HCT116 (cell line): ENCODE data around the gene ATP1A2. TPM values are rescaled to one million over a fixed set of nuclear protein-coding genes. Genes with fewer than 3 reads are reported as not detected.

Experiments
- ATAC-seq: fragments of 200-7000 bp; cut with Tn5 transposase; 2 replicates; pipeline ENCODE4 v1.9.1; 2020; ENCODE audit warnings: mild to moderate bottlenecking, moderate library complexity
- BruUV-seq: library from RNA; stranded (reverse); fragments of 400-500 nt; replicated peaks from 2 replicates; lab custom pipeline; 2021; lab: Mats Ljungman, UMichigan
- CTCF ChIA-PET: fragments of 300-600 bp; sonication (Branson Sonifier 250); formaldehyde crosslinking; loops from one replicate; lab custom pipeline; 2021; ENCODE audit warnings: antibody characterized with exemption; lab: Charles Lee
- POLR2A ChIA-PET: fragments of 300-600, 350-600 bp; sonication (Branson Sonifier 250); formaldehyde crosslinking; loops from one replicate; lab custom pipeline; 2021; ENCODE audit warnings: antibody characterized with exemption; lab: Charles Lee
- RAD21 ChIA-PET, 2 experiments: fragments of 300-600 bp; sonication (Branson Sonifier 250); formaldehyde crosslinking; loops; one replicate each; lab custom pipeline; 2023; ENCODE audit warnings: low total read pairs in 2 of 2; ENCODE audit not compliant: uncharacterized antibody in 2 of 2, unreplicated experiment in 2 of 2, low non-redundant PET in 1 of 2; lab: Charles Lee
- DNase-seq: peaks from one replicate; pipeline ENCODE4 v3.0.0-alpha.2; 2010; ENCODE audit warnings: low read depth, low spot score
- H2AFZ ChIP-seq: fragments of 200-600 bp; shearing (Covaris generic), sonication (generic); 2 replicates; pipeline ENCODE4 v1.6.1; 2017; ENCODE audit warnings: low read depth, mixed run types, mixed read lengths, antibody characterized with exemption, low read length; ENCODE audit not compliant: poor library complexity, severe bottlenecking
- H3K27ac ChIP-seq: 2 replicates; pipeline ENCODE4 v1.5.1; 2012; ENCODE audit warnings: low read depth, low read length
- H3K27me3 ChIP-seq: fragments of 200-600 bp; sonication (generic); 2 replicates; pipeline ENCODE4 v1.6.1; 2016; ENCODE audit warnings: mixed run types, low read length, mixed read lengths; ENCODE audit not compliant: insufficient read depth
- H3K36me3 ChIP-seq, 2 experiments: fragments of 200-500 bp in 1 of 2; fragments of 200-600 bp in 1 of 2; sonication (Bioruptor generic) in 1 of 2; sonication (generic) in 1 of 2; 2 replicates each; pipeline versions ENCODE4 v1.5.1 to v1.6.1; 2014 to 2016; ENCODE audit warnings: low read length in 2 of 2, inconsistent platforms in 1 of 2, mixed read lengths in 1 of 2, mixed run types in 1 of 2; ENCODE audit not compliant: insufficient read depth in 2 of 2, control insufficient read depth in 1 of 2
- H3K4me1 ChIP-seq, 2 experiments: fragments of 200-600 bp in 1 of 2; sonication (generic) in 1 of 2; 2 replicates each; pipeline versions ENCODE4 v1.5.1 to v1.6.1; 2012 to 2017; ENCODE audit warnings: low read length in 2 of 2, inconsistent platforms in 1 of 2, mild to moderate bottlenecking in 1 of 2, mixed read lengths in 1 of 2, mixed run types in 1 of 2, moderate library complexity in 1 of 2; ENCODE audit not compliant: insufficient read depth in 2 of 2, control insufficient read depth in 1 of 2
- H3K4me2 ChIP-seq: fragments of 200-600 bp; sonication (generic); 2 replicates; pipeline ENCODE4 v1.6.1; 2017; ENCODE audit warnings: mixed run types, low read length, mixed read lengths
- H3K4me3 ChIP-seq, 2 experiments: fragments of 200-600 bp in 1 of 2; sonication (generic) in 1 of 2; replicated peaks in 1 of 2; 2 replicates each; pipeline ENCODE4 v1.5.1; 2011 to 2016; ENCODE audit warnings: low read length in 2 of 2, control low read depth in 1 of 2, low read depth in 1 of 2, mild to moderate bottlenecking in 1 of 2, mixed read lengths in 1 of 2, mixed run types in 1 of 2
- H3K79me2 ChIP-seq: fragments of 200-600 bp; sonication (generic); 2 replicates; pipeline ENCODE4 v1.6.1; 2017; ENCODE audit warnings: mild to moderate bottlenecking, mixed run types, low read length, moderate library complexity, mixed read lengths; ENCODE audit not compliant: insufficient read depth
- H3K9ac ChIP-seq: fragments of 200-600 bp; sonication (generic); 2 replicates; pipeline ENCODE4 v1.6.1; 2016; ENCODE audit warnings: low read length, mixed read lengths
- H3K9me2 ChIP-seq: fragments of 200-600 bp; sonication (generic), shearing (Covaris generic); 2 replicates; pipeline ENCODE4 v1.6.1; 2017; ENCODE audit warnings: mixed run types, mild to moderate bottlenecking, moderate library complexity; ENCODE audit not compliant: insufficient read depth
- H3K9me3 ChIP-seq, 2 experiments: fragments of 200-500 bp in 1 of 2; fragments of 200-600 bp in 1 of 2; sonication (Bioruptor generic) in 1 of 2; sonication (generic) in 1 of 2; 2 replicates each; pipeline ENCODE4 v1.6.1; 2014 to 2017; ENCODE audit warnings: low read length in 2 of 2, mixed read lengths in 2 of 2, inconsistent platforms in 1 of 2, low read depth in 1 of 2, mild to moderate bottlenecking in 1 of 2, mixed run types in 1 of 2, moderate library complexity in 1 of 2; ENCODE audit not compliant: control insufficient read depth in 1 of 2, insufficient read depth in 1 of 2
- H4K20me1 ChIP-seq: fragments of 200-600 bp; sonication (generic), shearing (Covaris generic); 2 replicates; pipeline ENCODE4 v1.6.1; 2017; ENCODE audit warnings: mixed run types, mild to moderate bottlenecking, moderate library complexity; ENCODE audit not compliant: insufficient read depth
- ATF3 ChIP-seq: IDR thresholded peaks from 2 replicates; pipeline ENCODE4 v1.6.1; 2012
- CEBPB ChIP-seq: IDR thresholded peaks from 2 replicates; pipeline ENCODE4 v1.6.1; 2012; ENCODE audit warnings: low read depth
- CTCF ChIP-seq, 3 experiments: fragments of 200-600 bp in 1 of 3; sonication (generic) in 1 of 3; IDR thresholded peaks in 2 of 3; conservative IDR thresholded peaks in 1 of 3; 2 replicates each; pipeline ENCODE4 v1.5.1; 2012 to 2017; ENCODE audit warnings: low read depth in 2 of 3, low read length in 2 of 3, antibody characterized with exemption in 1 of 3, borderline replicate concordance in 1 of 3, control low read depth in 1 of 3, mild to moderate bottlenecking in 1 of 3, mixed read lengths in 1 of 3, mixed run types in 1 of 3, moderate library complexity in 1 of 3; ENCODE audit not compliant: insufficient read depth in 1 of 3
- ELF1 ChIP-seq: IDR thresholded peaks from 2 replicates; pipeline ENCODE4 v1.6.1; 2012; ENCODE audit warnings: low read depth, borderline replicate concordance
- EZH2 ChIP-seq: fragments of 200-600 bp; sonication (generic); IDR thresholded peaks from 2 replicates; pipeline ENCODE4 v1.6.1; 2017; ENCODE audit warnings: antibody characterized with exemption, mixed run types
- EZH2phosphoT487 ChIP-seq: fragments of 200-600 bp; IDR thresholded peaks from 2 replicates; pipeline ENCODE4 v1.6.1; 2018; ENCODE audit warnings: antibody characterized with exemption, borderline replicate concordance
- FOSL1 ChIP-seq: IDR thresholded peaks from 2 replicates; pipeline ENCODE4 v1.6.1; 2012; ENCODE audit warnings: low read depth
- MAX ChIP-seq: IDR thresholded peaks from 2 replicates; pipeline ENCODE4 v1.6.1; 2012
- POLR2A ChIP-seq: IDR thresholded peaks from 2 replicates; pipeline ENCODE4 v1.7.0; 2011; ENCODE audit warnings: borderline replicate concordance; ENCODE audit not compliant: insufficient read depth, insufficient read length; ENCODE audit errors: extremely low read depth
- REST ChIP-seq: IDR thresholded peaks from 2 replicates; pipeline ENCODE4 v1.6.1; 2012; ENCODE audit warnings: low read depth
- SP1 ChIP-seq: IDR thresholded peaks from 2 replicates; pipeline ENCODE4 v1.6.1; 2012; ENCODE audit warnings: low read depth
- SRF ChIP-seq: IDR thresholded peaks from 2 replicates; pipeline ENCODE4 v1.6.1; 2012; ENCODE audit warnings: low read depth
- YY1 ChIP-seq: IDR thresholded peaks from 2 replicates; pipeline ENCODE4 v1.6.1; 2011; ENCODE audit warnings: low read length, low read depth, moderate library complexity, mild to moderate bottlenecking; ENCODE audit not compliant: insufficient replicate concordance; ENCODE audit errors: extremely low read depth
- ZBTB33 ChIP-seq: IDR thresholded peaks from 2 replicates; pipeline ENCODE4 v1.6.1; 2011; ENCODE audit warnings: mild to moderate bottlenecking, low read length, moderate library complexity; ENCODE audit not compliant: insufficient replicate concordance; ENCODE audit errors: extremely low read depth
- ZFX ChIP-seq: fragments of 450-650 bp; IDR thresholded peaks from 2 replicates; pipeline ENCODE4 v1.6.1; 2017
- ZNF274 ChIP-seq: fragments of 200-500 bp; sonication (Bioruptor generic); IDR thresholded peaks from 2 replicates; pipeline ENCODE4 v1.6.1; 2014; ENCODE audit warnings: mild to moderate bottlenecking, low read depth, low read length, inconsistent platforms
- intact Hi-C: fragments of 100-400 bp; cut with micrococcal nuclease; formaldehyde crosslinking; loops from 2 replicates; pipeline ENCODE4 v1.10.0; 2022
- total RNA-seq: library from RNA; stranded (reverse); gene quantifications from one replicate; pipeline ENCODE4 v1.2.1, GENCODE V29; 2021; ENCODE audit not compliant: unreplicated experiment

Gene ATP1A2
- total RNA-seq, 1 experiment from 2014 or later: not detected

GRCh38 chr1:160164121-160164520, 48.6 kb downstream of the ATP1A2 start:
- POLR2A ChIA-PET: no interaction called here

More at GRCh38 chr1:160164121-160164520, 48.6 kb downstream of the ATP1A2 start:
- Histone ChIP-seq H4K20me1 (no peaks in the 10 kb centered on the region), H3K36me3 (no peaks in the 10 kb centered on the region), H3K9me2 (no peaks in the 10 kb centered on the region), H3K79me2 (no peaks in the 10 kb centered on the region), H3K27me3 (no peaks in the 10 kb centered on the region), H3K27ac (no peak overlapping the region), H3K4me3 (no peak overlapping the region), H2AFZ (no peak overlapping the region), H3K9ac (no peak overlapping the region), H3K9me3 (no peaks in the 10 kb centered on the region), H3K4me2 (no peak overlapping the region), H3K4me1 (no peaks in the 10 kb centered on the region)
- no peak for ATAC-seq
- BruUV-seq: no TSS peak
- intact Hi-C loops: no loop called here
- ChIA-PET CTCF (interaction anchor here (1.5 kb wide), 1 partner anchor 56 kb away, joined by 3 read pairs; no protein-coding TSS in a partner anchor), RAD21 (no interaction called here)
- DNase-seq: no peak
- TF ChIP-seq EZH2phosphoT487 (no peak), FOSL1 (no peak), ZBTB33 (no peak), ELF1 (no peak), POLR2A (no peak), ZNF274 (no peak), CTCF (IDR thresholded peaks at IDR 0.05 in 2 of 3, conservative IDR thresholded peaks at IDR 0.05 in 1 of 3; ENCODE audit: borderline replicate concordance in 1 of 3, insufficient read depth in 1 of 3, low read depth in 2 of 3, low read length in 2 of 3) (no peak), SP1 (no peak), ATF3 (no peak), SRF (no peak), REST (no peak), YY1 (no peak), CEBPB (no peak), ZFX (no peak), EZH2 (no peak), MAX (no peak)
